ENCODE measurements around the gene TMEM256. TPM values are rescaled to one million over a fixed set of nuclear protein-coding genes. Genes with fewer than 3 reads are reported as not detected.

Gene TMEM256
- polyA plus RNA-seq, 2 of the 4 experiments (the other 2 are of a cell fraction), result 127 to 164 TPM

DNA sequence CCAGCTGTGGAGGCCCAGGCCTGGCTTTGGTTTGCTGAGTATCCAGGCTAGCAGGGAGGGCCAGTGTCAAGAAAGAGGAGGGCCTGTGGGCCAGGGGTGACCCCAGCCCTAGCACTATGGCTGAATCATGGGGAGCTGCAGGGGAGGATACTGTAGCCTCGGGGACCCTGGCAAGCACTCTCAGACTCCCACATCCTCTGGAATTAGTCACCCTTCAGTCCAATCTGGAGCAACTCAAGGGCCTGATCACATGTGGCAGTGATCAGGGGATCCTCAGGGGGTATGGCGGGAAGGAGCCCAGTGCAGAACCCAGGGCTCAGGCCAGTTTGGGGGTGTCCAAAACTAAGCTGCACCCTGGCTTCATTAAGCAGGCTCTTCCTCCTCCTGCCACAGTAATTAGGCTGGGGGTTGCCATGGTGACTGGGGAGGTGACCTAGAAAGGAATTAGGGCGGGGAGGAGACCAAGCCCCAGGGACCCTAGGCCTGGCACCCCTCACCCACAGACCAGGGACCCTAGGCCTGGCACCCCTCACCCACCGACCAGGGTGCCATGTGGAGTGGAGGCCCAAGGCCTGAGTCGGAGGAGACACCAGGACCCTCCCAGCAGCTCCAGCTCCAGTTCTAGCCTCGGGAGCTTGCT is 9.6 kb upstream of the TMEM256 start:
- H3K4me1 ChIP-seq, result 0 out of 3 replicates have a peak, but pooled peaks cover 3% of the 10 kb centered on the region
- TF ChIP-seq JUN (IDR thresholded peaks at IDR 0.05) (no peak), CHD4 (IDR thresholded peaks at IDR 0.05; ENCODE audit: borderline replicate concordance) (no peak), JUNB (IDR thresholded peaks at IDR 0.05) (no peak), CBX2 (IDR thresholded peaks at IDR 0.05; ENCODE audit: borderline replicate concordance, low read depth) (no peak), CBX8 (IDR thresholded peaks at IDR 0.05) (no peak), PHF8 (IDR thresholded peaks at IDR 0.05; ENCODE audit: borderline replicate concordance, low read depth) (no peak)
- no peak overlapping the region for H3K4me2 ChIP-seq
- ChIA-PET CTCF (interaction anchor here (0.6 to 1.6 kb wide), 6 partner anchors 11 to 502 kb away, joined by 3 to 7 read pairs (median 4); no protein-coding TSS in a partner anchor), POLR2A (no interaction called here)
- no peak overlapping the region for H3K4me3 ChIP-seq
- H3K27ac ChIP-seq, result no peak overlapping the region
- WGBS (ENCODE audit: missing lambda C conversion rate), result 73% methylated on average over 6 of the region's 6 CpGs
- FAIRE-seq (no peak), DNase-seq (ENCODE audit: low read depth in 1 of 2, low spot score in 1 of 2) (no peak), ATAC-seq (no peak)
- no peaks in the 10 kb centered on the region for H3K9me3 ChIP-seq

DNA sequence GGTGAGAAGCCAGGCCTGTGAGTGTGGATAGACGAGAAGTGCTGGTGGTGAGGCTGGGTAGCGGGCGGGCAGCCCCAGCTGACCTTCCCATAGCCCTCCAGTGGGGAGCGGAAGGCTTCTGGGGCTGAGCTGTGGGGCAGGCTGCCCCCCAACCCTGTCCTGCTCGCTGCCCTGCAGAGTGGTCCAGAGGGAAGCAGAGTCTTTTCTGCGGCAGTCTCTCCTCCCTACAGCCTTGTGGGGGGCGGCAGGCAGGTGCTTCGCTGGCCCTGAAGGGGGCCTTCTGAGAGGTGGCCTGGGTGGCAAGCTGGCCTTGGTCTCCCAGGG is 7.5 kb upstream of the TMEM256 start:
- Histone ChIP-seq H3K4me3 (no peak overlapping the region), H3K4me2 (no peak overlapping the region), H3K4me1 (0 out of 3 replicates have a peak, but pooled peaks cover 3% of the 10 kb centered on the region), H3K9me3 (no peaks in the 10 kb centered on the region), H3K27ac (no peak overlapping the region)
- ATAC-seq, result no peak
- WGBS (ENCODE audit: missing lambda C conversion rate), result 90% methylated on average over 7 of the region's 8 CpGs
- ChIA-PET POLR2A (no interaction called here), CTCF (interaction anchor here (0.6 to 3.4 kb wide), 9 partner anchors 8 to 149 kb away, joined by 3 to 20 read pairs (median 4); partner anchors contain the start of gene SPEM1)
- no peak for DNase-seq (ENCODE audit: low read depth in 1 of 2, low spot score in 1 of 2)
- FAIRE-seq, result no peak
- TF ChIP-seq, protein P1, sequence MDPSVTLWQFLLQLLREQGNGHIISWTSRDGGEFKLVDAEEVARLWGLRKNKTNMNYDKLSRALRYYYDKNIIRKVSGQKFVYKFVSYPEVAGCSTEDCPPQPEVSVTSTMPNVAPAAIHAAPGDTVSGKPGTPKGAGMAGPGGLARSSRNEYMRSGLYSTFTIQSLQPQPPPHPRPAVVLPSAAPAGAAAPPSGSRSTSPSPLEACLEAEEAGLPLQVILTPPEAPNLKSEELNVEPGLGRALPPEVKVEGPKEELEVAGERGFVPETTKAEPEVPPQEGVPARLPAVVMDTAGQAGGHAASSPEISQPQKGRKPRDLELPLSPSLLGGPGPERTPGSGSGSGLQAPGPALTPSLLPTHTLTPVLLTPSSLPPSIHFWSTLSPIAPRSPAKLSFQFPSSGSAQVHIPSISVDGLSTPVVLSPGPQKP (IDR thresholded peaks at IDR 0.05; ENCODE audit: low read depth, low read length), result no peak
- TF ChIP-seq MYC (IDR thresholded peaks at IDR 0.05; ENCODE audit: borderline replicate concordance, low read length) (no peak), ZC3H11A (IDR thresholded peaks at IDR 0.05) (no peak), POLR2AphosphoS2 (conservative IDR thresholded peaks at IDR 0.05; ENCODE audit: low read length) (no peak), KDM1A (IDR thresholded peaks at IDR 0.05; ENCODE audit: low read depth) (no peak), FOSL2 (IDR thresholded peaks at IDR 0.05) (no peak), FOSL2 (CRISPR knock-in tag; IDR thresholded peaks at IDR 0.05) (no peak), MAFK (IDR thresholded peaks at IDR 0.05; ENCODE audit: partially characterized antibody) (no peak), ZFP36 (IDR thresholded peaks at IDR 0.05; ENCODE audit: borderline replicate concordance, partially characterized antibody) (no peak)
- TF ChIP-seq, protein P2, sequence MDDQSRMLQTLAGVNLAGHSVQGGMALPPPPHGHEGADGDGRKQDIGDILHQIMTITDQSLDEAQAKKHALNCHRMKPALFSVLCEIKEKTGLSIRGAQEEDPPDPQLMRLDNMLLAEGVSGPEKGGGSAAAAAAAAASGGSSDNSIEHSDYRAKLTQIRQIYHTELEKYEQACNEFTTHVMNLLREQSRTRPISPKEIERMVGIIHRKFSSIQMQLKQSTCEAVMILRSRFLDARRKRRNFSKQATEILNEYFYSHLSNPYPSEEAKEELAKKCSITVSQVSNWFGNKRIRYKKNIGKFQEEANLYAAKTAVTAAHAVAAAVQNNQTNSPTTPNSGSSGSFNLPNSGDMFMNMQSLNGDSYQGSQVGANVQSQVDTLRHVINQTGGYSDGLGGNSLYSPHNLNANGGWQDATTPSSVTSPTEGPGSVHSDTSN (IDR thresholded peaks at IDR 0.05), result no peak

DNA sequence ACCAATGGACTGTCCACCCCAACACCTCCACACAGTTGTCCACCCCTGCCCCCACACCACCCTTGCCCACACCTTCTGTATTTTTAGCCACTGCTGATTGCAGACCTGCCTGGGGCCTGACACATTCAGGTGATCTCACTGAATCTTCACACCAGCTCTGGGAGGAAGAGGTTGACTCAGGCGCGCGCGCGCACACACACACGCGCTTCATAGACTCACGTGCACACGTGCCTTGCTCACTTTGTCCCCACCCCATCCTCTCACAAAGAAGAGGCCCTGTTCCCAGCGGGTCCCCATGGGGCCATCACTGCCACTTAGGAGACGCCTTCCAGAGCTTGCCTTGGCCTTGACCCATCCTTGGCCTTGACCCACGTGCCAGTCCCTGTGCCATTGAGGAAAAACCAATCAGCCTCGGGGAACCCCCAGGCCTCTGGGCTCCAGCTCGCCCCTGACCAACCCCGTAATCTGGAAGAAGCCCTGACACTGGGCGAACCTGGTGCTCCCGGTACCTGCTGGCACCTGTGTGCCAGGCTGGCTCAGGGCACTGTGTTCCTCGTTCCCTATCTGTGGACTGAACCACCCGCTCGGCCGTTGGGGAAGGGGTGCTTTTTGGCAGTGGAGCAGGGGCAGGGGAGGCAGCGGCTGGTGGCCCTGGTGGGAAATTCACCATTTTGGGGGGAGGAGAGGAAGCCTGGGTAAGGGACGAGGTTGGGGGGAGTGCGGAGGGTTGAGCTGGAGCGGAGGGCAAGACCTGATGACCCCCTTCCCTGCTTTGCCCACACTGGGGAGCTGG is 6.9 kb upstream of the TMEM256 start:
- Histone ChIP-seq H3K4me2 (no peak overlapping the region), H3K9me3 (no peaks in the 10 kb centered on the region), H3K4me3 (no peak overlapping the region), H3K4me1 (peaks cover 7% of the 10 kb centered on the region; the same call in 1 of the 3 replicates), H3K27ac (no peak overlapping the region)
- WGBS (ENCODE audit: missing lambda C conversion rate), result 90% methylated on average over 25 of the region's 25 CpGs
- DNase-seq (ENCODE audit: low read depth in 1 of 2, low spot score in 1 of 2) (no peak), ATAC-seq (no peak), FAIRE-seq (no peak)
- POLR2A ChIA-PET, result no interaction called here
- CTCF ChIA-PET, result interaction anchor here (0.6 to 3.4 kb wide), 9 partner anchors 8 to 150 kb away, joined by 3 to 20 read pairs (median 4); partner anchors contain the start of gene SPEM1
- TF ChIP-seq ZNF302 (CRISPR knock-in tag; IDR thresholded peaks at IDR 0.05) (no peak), HOXB5 (CRISPR knock-in tag; IDR thresholded peaks at IDR 0.05) (no peak), RCOR1 (IDR thresholded peaks at IDR 0.05; ENCODE audit: low read depth, low read length) (no peak), TP53 (CRISPR knock-in tag; IDR thresholded peaks at IDR 0.05) (no peak), ZC3H11A (IDR thresholded peaks at IDR 0.05) (no peak), CBX2 (IDR thresholded peaks at IDR 0.05; ENCODE audit: borderline replicate concordance, low read depth) (no peak), GATA3 (IDR thresholded peaks at IDR 0.05; ENCODE audit: borderline replicate concordance) (no peak), POLR2A (IDR thresholded peaks at IDR 0.05; ENCODE audit: low read length) (no peak), HOXB13 (CRISPR knock-in tag; IDR thresholded peaks at IDR 0.05; ENCODE audit: low read depth) (no peak), RNF2 (IDR thresholded peaks at IDR 0.05; ENCODE audit: borderline replicate concordance, low read depth) (no peak)
